Activated CD4-positive, CD25-positive, alpha-beta regulatory T cell treated with anti-CD3 and anti-CD28 coated beads, Interleukin-2, amount 50 U/mL, for 24 hours (primary cell): ENCODE results near the gene UBD.

Source experiments
- ATAC-seq, 2 donors: fragments of 150-1000 bp; cut with Tn5 transposase; one replicate each; pipeline ENCODE4 v1.10.0; 2021; ENCODE audit warnings: mild to moderate bottlenecking in 1 of 2, moderate library complexity in 1 of 2

Gene UBD

DNA sequence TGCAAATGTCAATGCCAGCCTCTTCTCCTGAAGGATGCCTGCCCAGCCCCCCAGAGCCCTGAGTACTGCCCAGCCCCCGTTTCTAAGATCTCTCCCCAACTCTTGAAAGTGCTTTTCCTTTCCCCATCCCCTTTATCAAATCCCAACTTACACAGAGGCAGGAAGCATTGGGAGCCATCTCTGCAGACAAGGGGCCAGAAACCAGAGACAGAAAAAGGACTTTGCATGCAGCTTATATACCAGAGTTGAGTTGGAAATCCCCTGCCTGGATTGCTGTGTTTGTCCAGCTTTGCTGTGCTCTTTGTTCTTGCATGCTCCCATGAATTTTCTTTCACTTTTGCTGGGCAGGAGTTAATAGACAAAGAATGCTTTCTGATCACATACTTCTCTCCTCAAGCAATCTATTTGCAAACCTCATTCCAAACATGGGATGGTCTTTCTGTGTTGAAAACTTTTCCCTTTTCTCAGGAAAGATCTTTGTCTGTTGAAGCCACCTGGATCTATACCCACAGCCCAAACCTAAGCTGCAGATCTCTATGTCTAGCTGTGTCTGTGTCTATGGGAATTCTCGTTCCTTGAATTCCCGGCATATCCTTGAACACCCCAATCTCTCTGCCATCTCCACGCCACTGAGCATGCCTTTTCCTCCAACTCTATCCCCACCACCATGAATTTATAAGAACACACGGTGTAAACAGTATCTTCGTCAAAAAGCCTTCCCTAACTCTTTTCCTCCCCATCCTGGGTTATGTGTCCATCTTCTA, at the start of gene UBD:
Gene UBD, minus strand, starts transcription at position 209 of the 764 bp plus-strand sequence. Its CDS starts 31 bp downstream, at position 178.
- no peak for ATAC-seq

DNA sequence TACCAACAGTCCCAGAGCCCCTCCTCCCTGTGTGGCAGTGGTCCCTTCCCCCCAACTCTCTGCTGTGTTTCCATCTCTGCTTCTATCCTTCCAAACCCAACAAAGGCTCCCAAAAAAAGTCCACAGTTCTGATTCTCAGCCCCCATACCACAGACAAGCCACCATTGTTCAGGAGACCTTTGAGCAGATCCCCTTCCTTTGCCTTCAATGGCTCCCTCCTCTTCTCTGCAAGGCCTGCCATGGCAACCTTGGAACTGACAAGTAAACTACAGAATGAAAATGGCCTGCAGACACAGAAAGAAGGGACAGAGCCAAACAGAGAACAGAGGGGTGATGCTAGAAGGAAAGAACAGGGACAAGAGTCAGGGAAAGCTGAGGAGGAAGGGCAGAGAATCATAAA, 48.6 kb upstream of the UBD start:
- no peak for ATAC-seq

DNA sequence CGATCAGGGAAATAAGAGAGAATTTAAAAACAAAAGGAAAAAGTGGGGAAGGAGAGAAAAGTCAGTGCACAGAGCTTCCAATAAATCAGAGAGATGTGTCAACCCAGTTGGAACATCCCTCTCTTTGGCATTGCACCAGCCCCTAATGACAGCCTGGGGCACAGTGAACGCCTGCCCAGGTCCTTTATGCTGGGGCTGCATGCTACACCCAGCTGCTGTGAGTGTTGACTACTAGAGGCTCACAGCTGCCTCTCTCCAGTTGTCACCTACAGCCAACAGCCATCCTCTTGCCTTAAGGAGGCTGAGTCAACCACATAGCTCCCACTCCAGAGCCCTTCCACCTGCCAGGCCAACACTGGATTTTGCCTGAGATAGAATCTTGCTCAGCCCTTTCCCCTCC, 44.4 kb upstream of the UBD start:
- no peak for ATAC-seq

DNA sequence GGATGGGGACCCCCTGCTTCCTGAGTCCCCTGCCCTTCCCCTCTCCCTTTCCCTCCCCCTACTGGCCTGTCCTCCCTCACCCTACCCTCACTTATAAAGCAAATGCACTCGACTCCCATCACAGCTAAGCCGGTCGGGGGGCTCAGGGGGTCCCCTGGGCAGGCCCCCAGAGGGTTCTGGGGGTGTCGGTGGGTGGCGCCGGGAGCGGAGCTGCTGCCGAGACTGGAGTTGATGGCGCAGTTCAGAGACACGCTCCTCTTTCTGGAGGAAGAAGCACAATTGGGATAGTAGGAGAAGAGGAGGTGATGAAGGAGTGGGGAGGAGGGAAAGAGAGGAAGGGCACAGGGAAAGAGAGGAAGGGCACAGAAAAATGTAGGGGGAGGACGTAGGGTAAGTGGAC, 43.9 kb upstream of the UBD start:
- no peak for ATAC-seq

DNA sequence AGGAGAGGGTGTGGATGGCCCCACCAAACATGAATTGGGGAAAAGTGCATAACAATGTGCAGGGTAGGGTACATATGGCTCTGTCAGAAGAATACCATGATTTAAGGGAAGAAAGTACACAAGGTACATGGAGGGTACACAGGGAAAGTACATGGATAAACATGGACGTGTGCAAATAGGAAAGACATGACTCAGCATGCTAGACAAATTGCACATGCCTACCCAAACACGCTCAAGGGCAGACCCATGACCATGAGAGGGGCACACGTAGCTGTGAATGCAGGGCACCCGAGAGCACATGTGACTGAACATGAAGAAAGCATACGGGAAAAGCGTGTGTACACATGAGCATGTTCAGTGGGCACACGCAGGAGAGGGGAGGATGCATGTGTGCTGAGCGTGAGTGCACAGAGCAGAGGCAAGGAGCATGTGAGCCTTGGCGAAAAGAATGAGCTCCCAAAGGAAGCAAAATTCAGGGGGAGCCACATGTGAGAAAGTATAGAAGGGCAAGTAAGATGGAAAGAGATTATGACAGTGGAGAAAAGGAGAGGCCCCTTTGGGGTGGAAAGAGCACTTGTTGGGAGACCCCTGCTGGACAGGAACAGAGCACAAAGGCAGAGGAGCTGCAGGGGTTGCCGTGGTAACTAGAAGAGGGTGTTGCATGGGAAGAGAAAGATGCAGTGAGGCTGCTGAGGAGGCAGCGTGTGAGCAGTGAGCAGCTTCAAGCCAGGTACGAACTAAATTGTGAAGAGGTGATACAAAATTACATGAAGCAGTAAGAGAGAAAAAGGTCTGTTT, 43.2 kb upstream of the UBD start:
- ATAC-seq = no peak

DNA sequence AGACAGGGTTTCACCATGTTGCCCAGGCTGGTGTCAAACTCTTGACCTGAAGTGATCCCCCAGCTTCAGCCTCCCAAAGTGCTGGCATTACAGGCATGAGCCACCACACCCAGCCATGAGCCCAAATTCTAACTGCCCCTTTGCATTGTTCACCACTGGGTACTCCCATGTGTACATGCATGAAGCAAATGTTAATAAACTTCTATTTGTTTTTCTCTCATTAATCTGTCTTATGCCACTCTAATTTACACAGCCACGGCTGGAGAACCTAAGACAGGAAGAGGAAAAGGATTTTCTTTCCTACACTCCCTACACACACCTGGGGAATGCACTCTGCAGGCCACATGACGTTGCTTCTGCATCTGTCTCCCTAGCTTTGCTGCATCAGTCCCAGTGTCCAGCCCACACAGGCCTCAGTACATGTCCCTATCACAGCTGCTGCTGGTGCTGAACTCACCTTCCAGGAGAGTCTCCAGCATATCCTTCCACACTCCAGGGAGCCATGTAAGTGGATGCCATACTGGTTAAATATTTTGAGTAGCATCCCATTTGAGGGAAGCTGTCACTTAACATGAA, 38.7 kb upstream of the UBD start:
- no peak for ATAC-seq

DNA sequence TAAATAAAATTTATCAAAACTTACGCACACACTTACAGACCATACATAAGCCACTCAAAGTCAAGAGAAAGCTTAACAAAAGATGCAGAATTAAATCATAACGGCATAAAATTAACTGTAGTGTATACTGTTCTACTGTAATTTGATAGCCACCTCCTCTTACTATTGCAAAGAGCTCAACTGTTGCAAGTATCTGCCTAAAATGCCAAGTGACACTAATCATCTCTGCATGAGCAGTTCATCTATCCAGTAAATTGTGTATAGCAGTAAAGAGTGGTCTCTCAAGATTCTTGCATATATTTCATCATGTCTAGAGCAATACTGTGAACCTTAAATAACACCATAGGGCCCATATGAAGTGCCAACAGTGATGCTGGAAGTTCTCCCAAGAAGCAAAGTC, 37.7 kb upstream of the UBD start:
- ATAC-seq = no peak

DNA sequence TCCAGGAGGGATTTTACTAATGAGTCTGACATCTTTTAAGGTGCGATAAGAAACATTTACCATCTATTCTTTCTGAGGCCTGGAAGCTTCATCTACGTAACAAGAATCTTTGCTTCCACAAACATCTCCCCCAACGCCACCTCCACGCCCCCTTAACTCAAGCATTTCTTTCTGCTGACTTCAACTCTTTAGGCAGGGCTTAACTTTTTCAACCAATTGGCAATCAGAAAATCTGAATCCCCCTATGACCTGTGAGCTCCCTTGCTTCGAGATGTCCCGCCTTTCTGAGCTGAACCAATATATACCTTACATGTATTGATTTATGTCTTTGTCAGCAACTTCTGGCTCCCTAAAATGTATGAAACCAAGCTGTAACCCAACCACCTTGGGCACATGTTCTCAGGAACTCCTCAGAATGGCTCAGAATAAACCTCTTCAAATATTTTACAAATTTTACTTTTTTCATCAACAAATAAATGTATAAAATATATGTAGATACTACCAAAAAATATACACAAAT, 36.9 kb upstream of the UBD start:
- no peak for ATAC-seq

DNA sequence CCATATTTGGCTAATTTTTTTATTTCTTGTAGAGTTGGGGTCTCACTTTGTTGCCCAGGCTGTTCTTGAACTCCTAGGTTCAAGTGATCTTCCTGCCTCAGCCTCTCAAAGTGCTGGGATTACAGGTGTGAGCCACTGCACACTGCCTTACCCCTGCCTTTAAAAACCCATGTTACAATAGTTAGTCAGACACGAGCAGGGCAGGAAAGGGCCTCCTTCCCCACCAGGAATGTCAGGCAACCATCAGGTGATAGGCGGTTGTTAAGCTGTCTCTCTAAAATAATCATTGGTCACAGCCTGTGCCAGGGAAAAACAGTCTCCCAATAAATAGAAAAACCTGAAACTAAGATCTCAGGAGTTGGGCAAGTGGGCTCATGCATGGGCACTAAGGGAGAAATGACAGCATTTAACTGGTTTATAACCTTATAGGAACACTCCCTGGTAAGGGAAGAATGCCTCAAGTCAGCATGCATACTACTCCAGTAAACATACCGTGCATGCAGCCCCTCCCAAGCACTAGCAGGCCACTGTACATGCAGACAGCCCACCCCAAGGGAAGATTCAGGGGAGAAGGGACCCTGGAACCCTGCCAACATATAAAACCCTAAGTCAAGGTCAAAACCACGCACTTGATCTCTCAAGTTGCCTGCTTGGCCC, 33.8 kb upstream of the UBD start:
- no peak for ATAC-seq

DNA sequence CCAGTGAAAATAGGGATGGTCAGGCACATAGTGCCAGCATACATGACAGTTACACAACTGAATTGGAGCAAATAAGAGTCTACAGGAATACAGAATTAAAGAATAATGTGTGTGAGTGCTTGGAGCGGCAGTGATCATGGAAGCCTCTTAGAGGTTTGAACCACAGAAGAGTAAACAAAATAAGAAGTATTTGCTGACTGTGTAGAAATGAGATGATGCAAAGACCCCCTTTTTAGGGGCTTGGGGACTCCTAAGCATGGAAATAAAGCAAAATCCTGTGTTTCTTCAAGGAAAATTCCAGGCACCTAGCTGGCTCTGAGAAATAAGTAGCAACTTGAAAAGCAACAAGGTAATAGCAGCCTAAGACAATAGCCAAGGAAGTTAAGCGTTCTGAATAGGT, 32.1 kb upstream of the UBD start:
- no peak for ATAC-seq

DNA sequence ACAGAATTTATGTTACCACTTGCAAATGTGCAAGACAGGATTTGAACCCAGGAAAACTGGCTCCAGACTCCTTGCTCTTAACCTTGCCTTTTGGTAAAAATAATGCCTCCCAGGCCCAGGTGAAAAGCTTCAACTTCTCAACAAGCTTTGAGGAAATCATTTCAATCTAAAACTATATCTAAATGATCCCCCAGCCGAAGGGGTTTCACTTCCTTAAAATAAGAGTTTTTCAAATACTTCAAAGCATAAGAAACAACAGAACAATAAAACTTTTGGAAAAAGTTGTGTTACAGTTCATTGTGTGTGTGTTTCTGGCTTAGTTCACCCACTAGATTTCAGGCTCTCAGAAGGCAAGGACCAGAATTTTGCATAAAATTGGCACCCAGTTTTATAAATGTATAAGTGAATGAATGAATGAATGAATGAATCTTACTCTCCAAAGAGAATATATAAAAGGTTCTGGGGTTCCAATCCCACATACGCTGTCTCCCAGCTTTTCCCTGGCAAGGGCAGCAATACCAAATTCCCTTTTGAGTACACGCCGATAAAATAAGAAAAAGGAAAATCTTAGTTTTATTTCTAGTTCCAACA, 30.8 kb upstream of the UBD start:
- ATAC-seq = no peak

DNA sequence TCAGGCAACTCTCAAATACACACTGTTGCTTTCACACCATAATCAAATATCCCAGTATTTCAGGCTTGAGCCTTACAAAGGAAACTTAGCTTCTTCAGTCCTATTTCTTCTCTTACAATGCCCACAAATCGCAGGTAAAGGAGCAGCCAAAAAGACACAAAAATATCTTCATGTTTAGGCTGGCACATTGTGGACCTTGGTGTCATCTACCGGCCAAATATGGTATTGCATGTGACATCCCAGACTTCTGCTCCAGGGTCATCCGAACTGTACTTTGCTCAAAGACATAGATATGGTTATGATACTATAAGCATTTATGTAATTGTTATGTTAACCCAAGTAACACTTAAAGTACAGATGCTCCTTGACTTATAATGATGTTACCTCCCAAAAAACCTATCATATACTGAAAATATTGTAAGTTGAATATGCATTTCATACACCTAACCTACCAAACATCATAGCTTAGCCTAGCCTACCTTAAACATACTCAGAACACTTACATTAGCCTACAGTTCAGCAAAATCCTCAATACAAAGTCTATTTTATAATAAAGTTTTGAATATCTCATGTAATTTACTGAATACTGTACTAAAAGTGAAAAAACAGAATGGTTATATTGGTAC, 30.0 kb upstream of the UBD start:
- ATAC-seq = no peak

DNA sequence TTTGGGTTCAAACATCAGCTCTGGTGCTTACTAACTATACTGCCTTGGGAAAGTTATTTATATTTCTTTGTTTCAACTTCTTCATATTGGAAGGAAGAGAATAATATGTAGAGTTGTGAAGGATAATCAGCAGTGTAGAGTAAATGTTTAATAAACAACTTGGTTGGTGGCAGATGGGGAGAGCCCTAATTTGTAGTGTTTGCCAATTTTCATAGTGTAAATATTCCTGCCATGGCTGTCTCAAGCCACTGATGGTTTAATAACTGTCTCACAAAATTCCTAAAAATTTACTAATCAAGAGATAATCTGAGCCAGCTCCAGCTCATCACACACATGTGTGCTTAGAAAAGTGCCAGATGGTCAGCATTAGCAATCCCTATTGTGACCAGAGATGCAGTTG, 25.3 kb upstream of the UBD start, which contains the start of gene OR2H2:
Gene OR2H2, plus strand, starts transcription at position 301 of the 400 bp plus-strand sequence. CDS start 2,824 bp downstream, outside the sequence.
- no peak for ATAC-seq

DNA sequence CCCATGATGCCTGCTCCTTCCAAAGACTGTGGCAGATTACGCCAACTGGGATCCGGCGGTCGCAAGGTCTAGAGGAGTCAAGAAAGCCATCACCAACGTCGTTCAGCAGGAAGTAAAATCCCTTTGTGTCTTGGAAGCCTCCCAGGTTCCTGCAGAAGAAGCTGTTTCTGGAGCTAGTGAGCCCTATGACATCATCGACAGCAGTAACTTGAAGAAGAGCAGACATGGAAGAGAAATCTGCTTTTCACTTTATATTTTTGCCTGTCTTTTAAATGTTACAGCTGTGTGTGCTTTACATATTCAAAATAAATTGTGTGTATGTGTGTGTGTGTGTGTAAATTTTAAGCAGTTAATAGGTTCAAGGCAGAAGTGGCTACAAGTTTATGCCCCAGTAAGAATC, 18.0 kb upstream of the UBD start:
- no peak for ATAC-seq

DNA sequence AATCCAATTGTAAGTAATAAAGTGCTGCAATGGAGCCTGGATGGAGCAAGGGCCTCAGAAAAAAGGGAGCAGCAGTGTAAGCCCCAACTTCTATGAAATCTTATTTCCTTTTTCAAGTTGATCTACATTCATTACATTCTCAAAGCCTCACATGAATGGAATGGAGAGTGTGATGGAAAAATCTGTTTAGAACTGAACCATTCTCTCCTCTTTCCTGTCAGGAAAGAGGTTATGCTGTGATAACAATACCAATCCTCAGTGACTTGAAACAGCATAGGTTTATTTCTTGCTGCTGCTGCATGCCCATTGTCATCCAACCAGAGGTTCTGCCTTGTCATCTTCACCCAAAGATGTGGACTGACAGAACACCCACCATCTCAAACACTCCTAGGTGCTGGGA, 16.5 kb upstream of the UBD start:
- ATAC-seq = no peak

DNA sequence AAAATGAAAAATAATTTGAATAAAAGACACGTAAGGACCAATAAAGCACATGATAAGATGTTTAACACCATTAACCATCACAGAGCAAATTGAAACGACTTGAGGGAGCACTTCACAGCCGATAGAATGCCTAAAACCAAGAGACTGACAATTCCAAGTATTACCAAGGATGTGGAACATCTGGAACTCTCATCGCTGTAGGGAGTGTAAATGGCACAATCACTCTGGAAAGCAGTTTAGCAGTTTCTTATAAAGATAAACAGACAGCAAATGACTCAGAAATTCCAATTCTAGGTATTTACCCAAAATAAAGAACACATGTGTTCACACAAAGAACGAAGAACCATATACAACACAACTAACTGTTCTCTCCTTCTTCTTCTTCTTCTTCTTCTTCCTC, 8.5 kb upstream of the UBD start:
- ATAC-seq = no peak

DNA sequence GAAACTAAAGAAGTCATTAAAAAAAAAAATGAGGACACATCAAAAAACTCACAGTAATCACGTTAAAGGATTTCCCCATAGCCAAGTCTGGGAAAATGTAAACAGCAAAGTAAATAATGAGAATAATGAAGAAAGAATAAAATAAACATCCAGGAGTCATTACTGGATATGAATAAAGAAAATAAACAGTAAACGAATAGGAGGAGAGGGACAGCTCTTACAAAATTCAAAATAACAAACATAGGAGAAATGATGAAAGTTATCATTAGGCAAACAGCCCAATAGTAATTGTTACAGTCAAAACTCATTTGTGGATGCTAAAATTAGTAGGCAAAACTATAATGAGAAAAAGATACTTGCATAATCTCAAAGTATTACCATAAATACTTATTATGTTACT, 8.0 kb upstream of the UBD start:
- no peak for ATAC-seq

DNA sequence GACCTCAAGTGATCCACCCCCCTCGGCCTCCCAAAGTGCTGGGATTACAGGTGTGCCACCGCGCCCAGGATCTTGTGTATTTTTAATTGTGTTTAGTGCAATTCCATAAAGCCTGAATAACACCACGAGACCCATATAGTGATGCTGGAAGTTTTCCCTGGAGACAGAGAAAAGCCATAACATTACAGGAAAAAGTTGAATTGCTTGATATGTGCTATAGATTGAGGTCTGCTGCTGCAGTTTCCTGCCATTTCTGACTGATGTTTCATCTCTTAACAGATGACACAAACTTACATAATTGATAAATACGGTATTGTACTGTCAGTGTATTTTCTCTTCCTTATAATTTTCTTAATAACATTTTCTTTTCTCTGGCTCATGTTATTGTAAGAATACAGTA, 7.3 kb upstream of the UBD start:
- no peak for ATAC-seq

DNA sequence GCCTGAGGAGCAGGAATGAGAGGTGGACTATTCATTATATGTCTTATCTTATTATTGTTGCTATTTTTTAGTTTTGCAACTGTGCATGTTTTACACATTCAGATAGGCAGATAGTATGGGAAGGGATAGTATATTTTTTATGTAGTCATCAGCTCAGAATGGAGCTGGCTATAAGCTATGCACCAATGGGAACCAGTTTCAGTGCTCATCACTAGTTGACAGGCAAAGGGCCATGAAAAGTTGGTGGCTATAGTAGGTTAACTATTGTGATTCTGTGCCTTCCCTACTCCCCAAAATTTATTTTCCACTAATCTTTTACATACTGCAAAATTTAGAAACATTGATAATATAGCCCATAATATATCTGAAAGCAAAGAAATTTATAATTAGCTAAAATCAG, 5.3 kb upstream of the UBD start:
- ATAC-seq = no peak

DNA sequence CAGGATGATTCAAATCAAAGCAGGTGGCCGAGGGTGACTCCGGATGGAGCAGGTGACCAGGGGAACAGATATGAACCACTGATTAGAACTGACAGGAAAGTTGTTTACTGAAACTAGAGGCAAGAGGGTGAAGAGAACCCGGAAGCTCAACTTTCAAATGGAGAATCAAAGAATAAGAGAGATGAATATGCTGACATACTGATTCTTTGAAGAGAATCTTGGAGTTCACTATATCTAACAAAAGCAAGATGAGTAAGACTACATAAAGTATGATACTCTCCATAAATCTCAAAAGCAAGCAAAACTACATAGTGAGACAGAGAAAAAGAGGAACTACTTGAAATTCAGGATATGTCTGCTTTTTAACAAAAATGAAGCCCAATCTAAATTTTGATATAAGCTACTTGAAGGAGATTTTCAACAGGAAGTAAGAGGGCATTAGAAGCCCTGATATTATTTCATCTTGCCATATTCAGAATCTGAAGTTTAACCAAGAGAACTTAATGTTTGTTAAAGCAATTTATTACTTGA, 4.0 kb upstream of the UBD start:
- ATAC-seq = no peak

DNA sequence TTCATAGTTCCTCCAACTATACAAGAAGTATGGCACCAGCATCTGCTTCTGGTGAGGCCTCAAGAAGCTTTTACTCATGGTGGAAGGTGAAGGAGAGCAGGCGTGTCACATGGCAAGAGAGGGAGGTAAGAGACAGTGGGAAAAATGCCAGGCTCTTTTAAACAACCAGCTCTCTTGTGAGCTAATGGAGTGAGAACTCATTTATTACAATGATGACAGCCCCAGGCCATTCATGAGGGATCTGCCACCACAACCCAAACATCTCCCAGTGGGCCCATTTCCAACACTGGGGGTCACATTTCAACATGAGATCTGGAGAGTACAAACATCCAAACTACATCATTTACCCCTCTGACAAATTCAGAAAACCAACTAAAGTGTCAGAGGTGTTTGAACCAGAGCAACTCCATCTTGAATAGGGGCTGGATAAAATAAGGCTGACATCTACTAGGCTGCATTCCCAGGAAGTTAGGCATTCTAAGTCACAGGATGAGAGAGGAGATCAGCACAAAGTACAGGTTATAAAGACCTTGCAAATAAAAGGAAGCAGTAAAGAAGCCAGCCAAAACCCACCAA, 2.2 kb upstream of the UBD start:
- ATAC-seq = no peak

DNA sequence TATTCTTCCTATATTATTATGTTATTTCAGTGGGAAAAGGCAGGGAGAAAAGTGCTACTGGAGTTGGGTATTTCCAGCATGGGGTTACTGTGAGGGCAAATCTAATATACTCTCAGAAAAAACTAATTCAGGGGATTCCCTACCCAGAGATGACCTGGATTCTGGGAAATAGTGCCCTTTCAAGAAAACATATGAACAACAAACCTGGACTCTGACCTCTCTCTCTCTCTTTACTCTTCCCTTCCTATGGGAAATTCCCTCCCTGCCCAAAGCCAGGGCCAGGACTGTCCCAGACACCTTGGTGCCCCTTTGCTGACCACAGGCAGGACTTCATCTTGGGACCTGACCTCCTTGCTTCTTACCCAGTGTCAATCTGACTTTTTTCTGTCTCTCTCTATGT, 1.6 kb upstream of the UBD start:
- ATAC-seq = no peak
